Stromal cell of bone marrow (primary cell): ENCODE measurements around the gene ABCB6.

Source experiments
- DNase-seq: peaks from one replicate; pipeline ENCODE4 v3.0.0-alpha.2; 2012; ENCODE audit warnings: low read depth

Gene ABCB6

DNA sequence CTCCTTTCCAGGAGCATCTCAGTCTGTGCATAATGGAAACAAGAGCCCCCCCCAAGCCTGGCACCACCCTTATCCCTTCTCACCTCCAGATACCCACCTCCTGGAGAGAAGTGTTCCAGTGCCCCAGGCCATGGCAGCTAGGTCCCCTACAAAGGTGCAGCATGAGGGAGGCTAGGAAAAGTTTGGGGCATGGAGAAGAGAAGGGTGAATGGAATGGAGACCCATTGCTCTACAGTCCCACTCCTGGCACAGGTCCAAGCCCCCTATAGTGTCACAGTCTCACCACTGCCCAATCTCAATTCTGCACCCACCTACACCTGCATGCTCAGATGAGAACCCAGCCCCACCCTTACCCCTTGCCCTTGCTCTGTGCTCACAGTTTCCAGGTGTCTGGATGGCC lies 49.8 kb downstream of the ABCB6 start:
- no peak for DNase-seq

DNA sequence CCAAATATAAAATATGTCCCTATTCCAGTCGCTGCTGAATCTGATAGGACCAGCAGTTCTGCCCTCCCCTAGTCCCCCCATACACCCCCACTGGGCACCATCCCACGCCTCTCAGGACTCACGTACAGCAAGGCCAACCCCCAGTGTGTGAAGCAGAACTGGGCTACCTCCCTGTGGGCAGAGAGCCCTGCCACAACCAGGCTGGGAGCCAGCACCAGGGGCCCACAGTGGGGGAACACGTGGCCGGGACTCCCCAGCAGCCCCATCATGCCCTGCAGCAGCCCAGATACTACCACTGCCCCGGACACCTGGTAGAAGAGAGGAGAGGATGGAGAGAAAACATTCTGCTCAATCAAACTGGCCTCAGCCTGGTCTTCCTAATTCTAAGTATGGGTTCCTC lies 50.2 kb downstream of the ABCB6 start:
- DNase-seq = no peak

DNA sequence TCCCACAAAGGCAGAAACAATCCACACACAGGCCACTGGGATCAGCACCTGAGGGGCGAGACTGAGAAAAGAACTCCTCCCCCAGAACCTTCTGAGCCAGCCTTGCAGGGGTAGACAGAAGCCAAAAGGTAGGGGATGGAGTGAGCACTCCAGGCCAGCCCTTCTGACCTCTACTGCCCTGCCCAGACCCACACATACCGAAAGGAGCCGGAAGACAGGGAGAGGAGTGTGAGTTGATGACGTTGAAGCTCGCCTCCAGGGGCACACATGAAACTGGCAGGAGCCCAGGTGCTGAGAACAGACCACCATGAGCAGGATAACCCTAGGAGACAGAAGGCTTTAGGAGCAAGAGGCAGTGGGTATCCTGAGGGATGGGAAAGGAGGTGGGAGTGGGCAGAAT lies 50.8 kb downstream of the ABCB6 start:
- no peak for DNase-seq

DNA sequence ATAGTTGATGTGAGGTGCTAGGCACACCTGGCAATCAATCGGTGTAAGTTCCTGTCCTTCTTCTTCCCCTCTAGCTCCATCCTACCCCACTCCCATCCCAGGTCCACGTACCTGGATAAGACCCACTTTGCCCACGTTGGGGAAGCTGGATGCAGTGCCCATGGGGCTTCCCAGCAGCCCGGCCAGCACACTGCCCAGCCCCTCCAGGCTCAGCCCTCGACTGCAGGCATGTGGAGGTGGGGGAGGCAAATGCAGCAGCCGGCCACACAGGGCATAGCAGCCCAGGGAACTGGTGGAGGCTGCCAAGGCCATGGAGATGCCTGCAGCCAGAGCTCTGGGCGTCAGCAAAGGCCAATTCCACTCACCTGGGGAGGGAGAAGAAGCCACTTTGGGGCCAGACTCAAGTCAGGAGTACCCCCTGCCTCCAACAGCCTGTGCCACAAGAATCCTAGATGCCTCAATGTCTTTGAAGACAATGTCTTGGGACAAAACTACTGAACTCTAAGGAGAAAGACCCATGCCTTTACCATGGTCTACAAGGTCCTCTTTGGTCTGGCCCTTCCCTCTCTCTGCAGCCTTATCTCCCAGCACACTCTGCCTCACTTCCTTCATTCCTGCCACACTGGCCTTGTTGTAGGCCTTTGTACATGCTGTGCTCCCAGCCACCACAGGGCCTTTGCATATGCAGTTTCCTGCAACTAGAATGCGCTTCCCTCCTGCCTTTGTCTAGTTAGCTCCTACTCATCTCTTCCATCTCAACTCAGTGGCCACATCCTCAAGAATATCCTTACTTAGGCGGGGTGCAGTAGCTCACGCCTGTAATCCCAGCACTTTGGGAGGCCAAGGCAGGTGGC lies 53.5 kb downstream of the ABCB6 start:
- no peak for DNase-seq

DNA sequence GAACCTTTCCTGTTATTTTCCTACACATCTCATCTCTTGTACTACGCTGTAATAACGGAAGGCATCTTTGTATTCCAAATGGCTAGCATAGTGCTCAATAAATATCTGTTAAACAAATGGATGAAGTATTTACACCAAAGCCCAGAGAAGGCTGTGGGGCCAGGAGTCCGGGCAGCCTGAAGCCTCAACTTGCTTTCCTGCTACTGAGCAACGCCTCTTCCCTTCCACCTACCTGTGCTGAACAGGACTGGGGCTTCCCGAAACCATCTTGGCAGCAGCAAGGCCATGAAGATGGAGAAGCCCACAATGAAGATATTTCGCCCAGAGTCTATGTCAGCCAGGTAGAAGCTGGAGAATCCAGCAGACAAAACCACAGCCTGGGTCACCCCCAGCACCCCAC lies 55.6 kb downstream of the ABCB6 start:
- DNase-seq = no peak

DNA sequence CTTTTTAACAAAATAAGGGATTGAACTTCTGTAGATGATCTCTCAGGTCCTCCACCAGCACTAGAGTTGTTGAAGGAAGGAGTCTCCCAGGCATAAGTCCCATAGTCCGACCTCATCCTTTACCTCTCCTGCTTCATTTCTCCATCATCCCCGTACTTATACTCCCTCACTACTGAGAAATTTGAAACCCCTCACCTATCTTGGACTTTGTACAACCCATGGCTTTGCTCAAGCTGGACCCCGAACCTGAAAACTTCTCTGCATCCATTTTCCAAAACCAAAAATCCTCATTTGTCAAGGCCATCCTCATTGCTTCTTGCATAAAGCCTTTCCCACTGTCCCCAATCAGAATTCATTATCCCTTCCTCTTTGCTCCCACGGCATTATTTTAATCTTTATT lies 57.7 kb downstream of the ABCB6 start:
- no peak for DNase-seq

DNA sequence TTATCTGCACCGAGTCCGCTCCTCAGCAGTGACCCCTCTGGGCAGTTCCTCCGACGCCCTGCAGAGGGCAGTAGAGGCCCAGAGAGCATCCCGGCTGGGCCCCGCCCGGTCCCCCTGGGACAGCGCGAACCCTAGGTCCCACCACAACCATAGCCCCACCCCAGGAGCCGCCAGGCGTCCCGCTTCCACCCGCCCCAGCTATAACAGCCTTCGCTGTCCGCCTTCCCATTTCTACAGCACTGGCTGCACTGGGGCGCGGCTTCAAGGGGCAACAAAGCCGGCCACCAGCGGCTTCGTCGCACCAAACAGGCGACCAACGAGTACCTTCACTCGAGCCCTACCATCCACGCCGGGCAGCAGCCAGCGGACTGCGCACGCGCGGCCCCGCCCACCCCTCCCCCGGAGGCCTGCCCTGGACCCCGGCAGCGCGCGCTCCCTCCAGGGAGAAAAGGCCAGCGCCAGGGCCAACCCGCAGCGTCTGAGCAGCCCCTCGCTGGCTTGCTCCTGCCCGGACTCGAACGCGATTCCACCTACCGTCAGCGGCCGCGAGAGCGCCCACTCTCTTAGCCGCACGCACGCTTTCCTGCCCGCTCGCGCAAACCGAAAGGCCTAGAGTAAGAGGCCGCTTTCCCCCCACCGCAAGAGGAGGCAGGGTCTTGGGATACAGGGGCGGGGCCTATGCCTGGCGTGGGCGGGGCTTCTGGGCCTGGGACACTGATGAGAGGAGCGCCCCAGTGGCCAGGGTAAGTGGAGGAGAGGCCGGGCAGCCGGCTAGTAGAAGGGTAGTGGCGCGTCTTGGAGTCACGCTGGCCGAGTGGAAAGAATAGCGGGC lies 58.4 kb downstream of the ABCB6 start, which contains the start of gene NHEJ1:
NHEJ1 (minus strand) TSS at position 630 of the 832 bp plus-strand sequence. CDS start 2,453 bp downstream, outside the sequence.
- DNase-seq = peak; percentile 90
